Myocyte (in vitro differentiated cells): ENCODE results near the gene CCSER2. TPM values are rescaled to one million over a fixed set of nuclear protein-coding genes. Genes with fewer than 3 reads are reported as not detected.
"Not testable (repeated sequence)": the region's sequence is repeated elsewhere in the genome, so short reads cannot be mapped to it uniquely, and the experiment has no call there.

Experiments
- DNase-seq: peaks from one replicate; pipeline ENCODE4 v3.0.0-alpha.2; 2012; ENCODE audit warnings: low read depth
- total RNA-seq: library from RNA; depleted of rRNA; stranded (reverse); fragments of >200 nt; gene quantifications from 2 replicates; pipeline ENCODE4 v1.2.3, GENCODE V29; 2014

The CCSER2 gene
- total RNA-seq, 1 donor from 2014 or later: 49.2 TPM

DNA sequence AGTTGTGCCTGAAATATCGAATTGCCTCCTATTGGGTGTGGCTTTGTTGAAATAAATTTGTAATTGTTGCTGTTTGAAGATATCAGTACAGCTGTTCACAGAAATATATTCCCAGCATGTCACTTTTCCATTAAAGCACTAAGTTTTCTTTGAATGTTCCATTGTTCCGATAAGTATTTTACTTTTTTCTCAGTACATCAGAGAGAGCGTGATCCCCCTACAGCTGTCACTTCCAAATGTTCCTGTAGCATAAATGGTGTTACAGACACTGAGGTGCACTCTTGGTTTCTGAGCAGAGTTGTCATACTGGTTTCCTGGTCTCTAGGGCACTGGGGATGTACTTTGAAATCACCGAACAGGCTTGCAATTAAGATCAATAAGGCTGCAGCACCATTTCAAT lies 189.2 kb downstream of the CCSER2 start:
- DNase-seq: no peak

- DNase-seq: no peak
Observed at GRCh38 chr10:84519235-84519634, 190.8 kb downstream of the CCSER2 start.

GRCh38 chr10:84521013-84521412 lies 192.6 kb downstream of the CCSER2 start:
- DNase-seq: no peak

DNA sequence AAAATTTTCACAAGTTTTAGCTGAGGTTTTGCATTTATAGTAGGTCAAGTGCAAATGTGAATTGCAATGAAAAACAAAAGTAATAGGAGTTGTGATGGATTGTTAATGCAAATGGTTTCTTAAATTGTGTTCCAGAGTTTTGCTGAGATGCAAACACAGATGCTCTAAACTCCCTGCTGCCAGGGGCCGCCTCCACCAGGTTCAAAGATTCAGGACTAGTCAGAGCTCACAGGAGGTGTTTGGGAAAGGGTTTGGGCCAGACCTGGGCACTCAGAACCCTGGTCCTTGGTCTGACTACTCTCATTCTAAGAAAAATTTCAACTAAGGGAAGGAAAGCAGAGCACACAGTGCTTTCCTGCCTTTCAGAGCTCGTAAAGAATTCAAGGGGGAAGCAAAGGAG lies 193.1 kb downstream of the CCSER2 start:
- no peak for DNase-seq

DNA sequence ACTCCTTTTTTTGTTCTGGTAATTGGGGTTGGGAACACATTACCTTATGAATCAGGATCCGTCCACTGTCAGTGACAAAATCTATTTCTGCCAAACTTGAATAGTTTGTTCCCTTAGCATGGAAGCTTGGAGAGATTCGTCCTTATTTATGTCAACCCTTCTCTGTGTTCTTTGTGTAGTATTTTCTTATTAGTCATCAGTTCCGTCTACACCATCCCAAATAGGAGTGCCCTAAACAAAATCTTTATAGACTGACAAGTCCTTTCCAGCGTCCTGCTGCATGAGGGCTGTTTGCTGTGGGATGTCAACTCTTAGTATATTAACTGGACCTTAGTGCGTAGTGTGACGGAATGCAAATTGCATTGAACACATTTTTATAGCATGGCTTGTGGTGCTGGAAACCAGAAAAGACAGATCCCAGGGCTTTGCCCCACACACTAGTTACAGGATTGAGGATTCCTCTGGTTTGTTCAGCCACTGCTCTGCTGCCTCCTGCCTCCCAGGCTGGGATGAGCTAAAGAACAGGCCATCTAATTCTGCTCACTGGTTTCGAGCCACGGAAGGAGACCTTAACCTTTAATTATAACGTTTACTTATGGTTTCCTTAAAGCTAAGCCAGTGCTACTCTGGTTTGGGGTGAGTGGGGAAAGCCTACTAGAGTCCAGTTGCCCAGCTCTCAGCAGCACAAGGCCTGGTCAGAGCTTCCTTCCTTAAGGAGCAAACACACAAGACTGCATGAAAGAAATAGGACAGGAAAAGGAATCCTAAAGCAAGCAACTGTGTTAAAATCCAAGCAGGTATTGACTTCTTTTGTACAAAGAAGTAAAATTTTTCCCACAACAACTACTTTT lies 194.4 kb downstream of the CCSER2 start:
- DNase-seq: no peak

DNA sequence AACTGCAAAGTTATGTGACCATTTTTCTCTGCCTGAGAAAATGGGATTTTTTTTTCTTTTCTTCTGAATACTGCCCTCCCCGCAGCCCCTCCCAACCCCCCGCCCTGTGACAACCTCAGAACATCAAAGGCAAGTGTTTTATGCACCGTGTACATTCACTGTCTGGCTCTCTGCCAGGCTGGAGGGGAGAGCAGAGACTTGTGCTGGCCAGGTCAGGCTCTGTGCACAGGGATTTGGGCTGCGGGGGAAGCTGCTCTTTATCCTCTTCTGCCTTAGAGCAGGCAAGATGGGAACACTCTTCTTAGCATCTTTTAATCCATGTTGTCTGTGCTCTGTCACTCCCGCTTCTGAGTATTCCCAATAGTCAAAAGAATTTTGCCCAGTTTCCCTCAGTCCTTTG lies 195.1 kb downstream of the CCSER2 start:
- DNase-seq: no peak

DNA sequence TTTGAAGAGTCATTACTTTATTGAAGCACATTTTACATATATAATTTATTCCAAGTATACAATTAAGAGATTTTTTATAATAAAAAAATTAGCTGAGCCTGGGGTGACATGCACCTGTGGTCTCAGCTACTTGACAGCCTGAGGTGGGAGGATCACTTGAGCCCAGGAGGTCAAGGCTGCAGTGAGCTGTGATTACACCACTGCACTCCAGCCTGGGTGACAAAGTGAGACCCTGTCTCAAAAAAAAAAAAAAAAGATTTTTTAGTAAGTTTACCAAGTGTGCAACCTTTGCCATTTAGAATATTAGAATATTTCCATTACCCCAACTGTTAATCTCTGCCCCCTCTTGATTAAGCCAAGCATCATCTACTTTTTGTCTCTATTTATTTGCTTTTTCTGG lies 196.0 kb downstream of the CCSER2 start:
- DNase-seq: no peak

DNA sequence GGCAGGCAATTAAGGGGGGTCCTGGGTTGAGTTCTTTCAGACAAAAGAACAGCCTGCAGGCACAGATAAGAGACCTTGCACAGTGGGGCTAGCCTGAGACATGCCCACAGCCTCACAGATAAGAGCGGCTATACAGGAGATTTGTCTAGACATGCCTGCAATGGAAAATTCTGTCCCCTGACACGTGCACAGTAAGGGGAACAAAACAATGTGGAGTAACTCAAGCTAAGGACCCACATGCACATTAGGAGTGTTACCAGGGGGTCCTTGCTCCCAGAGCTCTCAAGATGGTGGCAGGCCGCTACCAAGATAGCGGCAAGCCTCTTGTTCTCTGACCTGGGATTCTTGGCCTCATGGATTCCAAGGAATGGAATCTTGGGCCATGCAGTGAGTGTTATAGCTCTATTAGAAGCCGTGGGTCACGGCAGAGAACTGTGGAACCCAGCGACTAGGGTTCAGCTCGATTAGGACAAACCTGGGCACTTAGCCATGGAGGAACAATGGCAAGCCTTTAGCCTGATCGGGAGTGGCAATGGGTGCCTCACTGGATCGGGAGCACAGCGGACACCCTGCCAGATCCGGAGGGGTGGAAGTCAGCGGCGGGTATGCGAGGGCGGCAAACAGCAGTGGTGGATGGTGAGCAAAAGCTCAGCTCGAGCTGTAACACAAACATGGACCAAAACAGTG lies 196.9 kb downstream of the CCSER2 start:
- DNase-seq: no peak

- not testable (repeated sequence) for DNase-seq
Observed at GRCh38 chr10:84525807-84526182, 197.4 kb downstream of the CCSER2 start.

DNA sequence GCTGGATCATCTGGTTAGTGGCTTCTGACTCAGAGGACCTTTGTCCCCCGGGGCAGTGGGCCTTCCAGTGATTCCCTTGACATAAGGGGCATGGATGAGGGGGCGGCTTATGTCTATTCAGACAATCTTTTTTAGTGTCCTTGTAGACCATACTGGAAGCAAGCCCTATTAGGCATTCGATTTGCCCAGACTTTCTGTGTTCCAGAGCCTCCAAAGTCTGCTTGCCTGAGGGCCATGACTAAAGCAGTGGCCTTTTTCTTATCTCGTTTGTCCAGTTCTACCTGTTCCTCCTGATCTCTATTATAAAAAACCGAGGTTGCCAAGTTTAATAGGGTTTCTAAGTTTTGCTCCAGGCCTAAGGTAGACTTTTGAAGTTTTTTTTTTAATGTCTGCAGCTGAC lies 199.0 kb downstream of the CCSER2 start:
- not testable (repeated sequence) for DNase-seq

DNA sequence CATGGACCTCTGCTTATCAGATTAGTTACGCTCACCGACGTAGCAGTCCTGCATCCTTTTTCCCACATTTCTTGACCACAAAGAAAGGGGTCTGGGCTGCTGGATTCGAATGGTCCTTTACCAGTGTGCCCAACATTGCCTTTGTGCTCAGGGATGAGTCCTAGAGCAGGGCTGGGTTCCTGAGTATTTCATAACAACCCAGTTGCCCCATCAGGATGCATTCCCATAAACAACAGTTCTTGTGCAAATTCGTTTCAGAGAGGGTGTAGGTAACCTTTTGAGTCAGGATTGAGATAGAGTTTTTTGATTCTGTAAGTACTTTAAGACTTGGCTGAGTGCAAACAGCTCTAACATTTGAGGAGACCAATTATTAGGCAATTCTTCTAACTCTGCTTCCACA lies 200.1 kb downstream of the CCSER2 start:
- DNase-seq: not testable (repeated sequence)

- DNase-seq: no peak
Observed at GRCh38 chr10:84530724-84531325, 202.4 kb downstream of the CCSER2 start.

DNA sequence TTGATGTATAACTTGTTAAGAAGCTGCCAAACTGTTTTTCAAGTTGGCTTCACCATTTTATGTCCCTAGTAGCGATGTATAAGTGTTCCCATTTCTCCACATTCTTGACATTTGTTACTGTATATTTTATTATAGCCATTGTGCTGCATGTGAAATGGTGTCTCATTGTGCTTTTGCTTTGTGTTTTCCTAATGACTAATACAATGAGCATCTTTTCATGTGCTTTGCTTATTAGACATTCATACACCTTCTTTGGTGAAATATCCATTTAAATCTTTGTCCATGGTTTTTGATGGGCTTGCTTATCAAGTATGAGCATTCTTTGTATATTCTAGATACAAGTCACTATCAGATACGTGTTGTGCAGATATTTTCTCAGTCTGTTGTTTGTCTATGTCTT lies 203.0 kb downstream of the CCSER2 start:
- DNase-seq: no peak

DNA sequence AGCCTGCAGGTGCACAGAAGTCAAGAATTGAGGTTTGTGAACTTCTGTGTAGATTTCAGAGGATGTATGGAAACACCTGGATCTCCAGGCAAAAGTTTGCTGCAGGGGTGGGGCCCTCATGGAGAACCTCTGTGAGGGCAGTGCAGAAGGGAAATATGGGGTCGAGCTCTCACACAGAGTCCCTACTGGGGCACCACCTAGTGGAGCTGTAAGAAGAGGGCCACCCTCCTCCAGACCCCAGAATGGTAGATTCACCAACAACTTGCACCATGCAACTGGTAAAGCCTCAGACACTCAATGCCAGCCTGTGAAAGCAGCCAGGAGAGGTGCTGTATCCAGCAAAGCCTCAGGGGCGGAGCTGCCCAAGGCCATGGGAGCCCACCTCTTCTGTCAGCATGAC lies 205.8 kb downstream of the CCSER2 start:
- DNase-seq: no peak

DNA sequence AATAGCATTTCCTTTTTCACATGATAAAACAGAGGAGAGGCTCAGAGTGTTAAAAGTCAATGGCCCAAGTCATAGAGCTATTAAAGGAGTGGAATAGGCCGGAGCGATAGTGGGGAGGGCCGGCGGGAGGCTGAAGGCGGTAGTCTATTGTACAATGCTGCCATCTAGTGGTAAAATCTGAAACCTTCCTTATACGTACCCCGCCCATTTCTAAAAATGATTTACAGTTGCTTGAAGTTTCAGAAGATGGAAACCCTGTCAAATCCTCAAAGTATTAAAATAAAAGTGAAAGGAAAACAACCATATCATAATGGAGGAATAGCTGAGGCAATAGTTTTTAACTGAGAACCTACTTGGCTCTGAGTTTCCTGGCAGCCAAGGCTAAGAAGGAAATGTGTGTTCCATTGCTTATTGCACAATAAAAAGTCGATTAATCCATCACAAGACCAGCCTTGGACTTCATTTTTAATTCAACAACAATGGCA lies 209.1 kb downstream of the CCSER2 start:
- peak; percentile 71 for DNase-seq

DNA sequence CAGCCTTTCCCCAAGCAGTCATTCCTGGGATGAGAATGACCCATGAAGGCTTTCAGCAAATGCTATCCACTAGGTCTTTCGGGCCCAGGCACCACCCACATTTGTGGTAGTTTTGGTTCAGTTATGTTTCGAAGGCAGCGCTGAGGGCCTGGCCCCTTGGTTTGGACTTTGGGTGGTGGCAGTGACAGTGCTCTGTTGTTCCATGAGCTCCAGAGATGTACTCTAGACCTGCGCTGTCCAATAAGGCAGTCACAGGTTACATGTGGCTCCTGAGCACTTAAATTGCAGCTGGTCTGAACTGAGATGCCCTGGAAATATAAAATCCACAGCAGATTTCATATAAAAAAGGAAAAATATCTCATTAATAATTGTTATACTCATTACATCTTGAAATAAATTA lies 209.6 kb downstream of the CCSER2 start:
- no peak for DNase-seq

- peak; percentile 39 for DNase-seq
Observed at GRCh38 chr10:84539216-84539615, 210.8 kb downstream of the CCSER2 start.

DNA sequence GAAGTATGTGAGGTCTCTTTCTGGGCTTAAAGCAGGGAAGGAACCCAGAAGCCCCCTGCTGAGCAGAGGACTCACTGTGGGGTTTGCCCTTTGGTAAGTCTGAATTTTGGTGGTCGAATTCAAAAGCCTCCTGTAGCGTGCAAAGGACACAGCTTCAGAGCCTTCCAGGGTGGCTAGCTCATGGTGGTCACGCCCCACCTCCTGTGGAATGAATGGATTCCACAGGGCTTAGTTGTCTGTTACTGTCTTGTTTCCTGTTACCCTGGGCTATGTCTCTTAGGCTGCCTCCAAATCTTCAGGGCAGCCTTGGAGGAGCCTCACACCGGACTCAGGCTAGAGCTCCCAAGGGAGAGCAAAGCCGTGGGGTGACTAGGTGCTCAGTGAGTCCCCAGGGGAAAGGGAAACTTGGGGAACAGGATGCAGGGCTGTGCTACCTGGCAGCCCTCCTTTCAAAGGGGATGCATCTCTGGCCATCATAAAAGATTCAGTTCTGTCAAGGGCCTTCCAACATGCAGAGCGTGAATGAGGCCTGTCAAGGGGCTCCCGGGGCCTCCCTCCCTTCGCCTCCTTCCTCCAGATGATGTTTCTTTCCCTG lies 211.7 kb downstream of the CCSER2 start:
- peak; percentile 64 for DNase-seq

DNA sequence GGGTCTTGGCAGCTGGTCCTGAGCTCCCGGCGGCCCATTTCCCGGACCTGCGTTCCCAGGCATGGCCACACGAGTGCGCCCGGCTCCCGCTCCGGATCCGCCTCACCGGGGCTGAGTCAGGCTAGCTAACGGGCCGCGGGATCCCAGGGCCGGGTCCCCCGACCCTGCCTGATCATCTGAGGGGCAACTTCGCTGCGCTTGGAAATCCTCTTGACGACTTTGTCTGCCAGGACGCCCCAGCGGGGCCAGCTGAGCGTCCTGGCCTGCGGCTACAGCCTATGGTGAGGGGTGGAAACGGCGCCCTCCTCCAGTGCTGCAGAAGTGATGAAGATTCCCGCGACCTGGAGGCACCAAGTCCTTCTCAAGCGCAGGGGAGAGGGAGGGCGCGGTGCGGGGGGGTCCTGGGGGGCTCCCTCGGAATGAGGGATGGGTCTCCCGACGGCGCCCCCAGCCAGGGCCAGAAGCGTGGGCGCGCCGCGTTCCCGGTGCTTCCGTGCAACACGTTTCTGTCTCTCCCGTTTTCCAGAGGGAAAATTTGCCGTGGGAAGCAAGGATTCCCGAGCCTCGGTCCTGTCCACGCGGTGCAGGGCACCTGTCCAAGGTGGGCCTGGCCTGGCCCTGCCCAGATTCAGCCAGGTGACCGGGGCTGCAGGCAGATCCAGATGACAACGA lies 212.4 kb downstream of the CCSER2 start:
- peak; percentile 30 for DNase-seq

DNA sequence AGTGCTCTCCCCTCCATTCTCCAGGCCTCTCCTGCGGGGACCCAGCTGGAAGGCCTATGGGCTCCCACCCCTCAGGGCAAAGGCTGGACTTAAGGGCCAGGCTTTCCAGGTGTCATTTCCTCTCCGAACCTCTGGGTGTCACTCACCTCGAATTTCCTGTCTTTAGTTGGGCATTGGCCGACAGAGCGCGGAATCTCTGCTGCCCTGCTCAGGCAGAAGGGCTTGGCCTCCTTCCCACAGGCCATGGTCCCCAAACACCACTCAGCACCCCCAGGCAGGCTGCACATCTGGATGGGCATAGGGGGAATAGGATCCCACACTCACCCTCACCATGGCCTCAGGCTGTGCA lies 212.9 kb downstream of the CCSER2 start:
- DNase-seq: no peak
